Neural cell (in vitro differentiated cells): ENCODE data around the gene ITPK1.

Source experiments
- MXI1 ChIP-seq: fragments of 450-650 bp; conservative IDR thresholded peaks from 2 replicates; pipeline ENCODE4 v1.6.1; 2014; ENCODE audit warnings: antibody characterized with exemption, mild to moderate bottlenecking; ENCODE audit not compliant: poor library complexity, severe bottlenecking
- RAD21 ChIP-seq: fragments of 450-650 bp; conservative IDR thresholded peaks from 2 replicates; pipeline ENCODE4 v1.6.1; 2014; ENCODE audit warnings: antibody characterized with exemption, mild to moderate bottlenecking, moderate library complexity
- SMC3 ChIP-seq: fragments of 450-650 bp; conservative IDR thresholded peaks from 2 replicates; pipeline ENCODE4 v1.6.1; 2014; ENCODE audit warnings: antibody characterized with exemption, mild to moderate bottlenecking, moderate library complexity; ENCODE audit not compliant: poor library complexity
- TF ChIP-seq, protein P1 (sequence below): fragments of 450-650 bp; IDR thresholded peaks from 2 replicates; pipeline ENCODE4 v1.5.1; 2014; ENCODE audit warnings: antibody characterized with exemption, mild to moderate bottlenecking, moderate library complexity; ENCODE audit not compliant: poor library complexity, severe bottlenecking
- TF ChIP-seq, protein P2 (sequence below): IDR thresholded peaks from 2 replicates; pipeline ENCODE4 v1.6.1; 2012; ENCODE audit warnings: borderline replicate concordance

DNA sequence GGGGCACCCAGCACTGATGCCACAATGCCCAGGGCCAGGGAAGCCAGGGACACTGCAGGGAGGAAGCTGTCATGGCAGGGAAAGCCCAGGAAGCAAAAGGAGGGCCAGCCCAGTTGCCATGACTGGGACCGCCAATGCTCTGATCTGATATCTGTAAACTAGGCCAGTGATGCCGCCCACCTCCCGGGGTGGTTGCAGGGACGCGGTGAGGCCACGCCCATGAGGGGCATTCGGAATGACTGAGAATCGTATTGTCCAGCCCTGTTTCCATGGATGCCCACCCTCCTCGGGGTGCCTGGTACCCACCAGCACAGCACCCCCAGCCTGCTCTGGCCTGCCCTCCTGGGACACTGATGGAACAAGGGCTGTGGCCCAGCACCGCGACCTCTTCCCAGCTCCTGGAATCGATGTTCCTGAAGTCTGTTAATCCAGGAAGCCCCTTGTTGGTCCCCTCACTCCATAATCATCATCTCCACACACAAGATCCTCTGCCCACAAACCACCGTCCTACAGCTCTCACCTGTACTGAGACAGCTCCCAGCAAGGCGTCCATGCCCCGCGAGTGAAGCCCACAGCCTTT, 144.0 kb downstream of the ITPK1 start:
- TF ChIP-seq, protein P1, sequence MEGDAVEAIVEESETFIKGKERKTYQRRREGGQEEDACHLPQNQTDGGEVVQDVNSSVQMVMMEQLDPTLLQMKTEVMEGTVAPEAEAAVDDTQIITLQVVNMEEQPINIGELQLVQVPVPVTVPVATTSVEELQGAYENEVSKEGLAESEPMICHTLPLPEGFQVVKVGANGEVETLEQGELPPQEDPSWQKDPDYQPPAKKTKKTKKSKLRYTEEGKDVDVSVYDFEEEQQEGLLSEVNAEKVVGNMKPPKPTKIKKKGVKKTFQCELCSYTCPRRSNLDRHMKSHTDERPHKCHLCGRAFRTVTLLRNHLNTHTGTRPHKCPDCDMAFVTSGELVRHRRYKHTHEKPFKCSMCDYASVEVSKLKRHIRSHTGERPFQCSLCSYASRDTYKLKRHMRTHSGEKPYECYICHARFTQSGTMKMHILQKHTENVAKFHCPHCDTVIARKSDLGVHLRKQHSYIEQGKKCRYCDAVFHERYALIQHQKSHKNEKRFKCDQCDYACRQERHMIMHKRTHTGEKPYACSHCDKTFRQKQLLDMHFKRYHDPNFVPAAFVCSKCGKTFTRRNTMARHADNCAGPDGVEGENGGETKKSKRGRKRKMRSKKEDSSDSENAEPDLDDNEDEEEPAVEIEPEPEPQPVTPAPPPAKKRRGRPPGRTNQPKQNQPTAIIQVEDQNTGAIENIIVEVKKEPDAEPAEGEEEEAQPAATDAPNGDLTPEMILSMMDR = no peak
- no peak for TF ChIP-seq MXI1
- TF ChIP-seq RAD21 = no peak
- TF ChIP-seq, protein P2, sequence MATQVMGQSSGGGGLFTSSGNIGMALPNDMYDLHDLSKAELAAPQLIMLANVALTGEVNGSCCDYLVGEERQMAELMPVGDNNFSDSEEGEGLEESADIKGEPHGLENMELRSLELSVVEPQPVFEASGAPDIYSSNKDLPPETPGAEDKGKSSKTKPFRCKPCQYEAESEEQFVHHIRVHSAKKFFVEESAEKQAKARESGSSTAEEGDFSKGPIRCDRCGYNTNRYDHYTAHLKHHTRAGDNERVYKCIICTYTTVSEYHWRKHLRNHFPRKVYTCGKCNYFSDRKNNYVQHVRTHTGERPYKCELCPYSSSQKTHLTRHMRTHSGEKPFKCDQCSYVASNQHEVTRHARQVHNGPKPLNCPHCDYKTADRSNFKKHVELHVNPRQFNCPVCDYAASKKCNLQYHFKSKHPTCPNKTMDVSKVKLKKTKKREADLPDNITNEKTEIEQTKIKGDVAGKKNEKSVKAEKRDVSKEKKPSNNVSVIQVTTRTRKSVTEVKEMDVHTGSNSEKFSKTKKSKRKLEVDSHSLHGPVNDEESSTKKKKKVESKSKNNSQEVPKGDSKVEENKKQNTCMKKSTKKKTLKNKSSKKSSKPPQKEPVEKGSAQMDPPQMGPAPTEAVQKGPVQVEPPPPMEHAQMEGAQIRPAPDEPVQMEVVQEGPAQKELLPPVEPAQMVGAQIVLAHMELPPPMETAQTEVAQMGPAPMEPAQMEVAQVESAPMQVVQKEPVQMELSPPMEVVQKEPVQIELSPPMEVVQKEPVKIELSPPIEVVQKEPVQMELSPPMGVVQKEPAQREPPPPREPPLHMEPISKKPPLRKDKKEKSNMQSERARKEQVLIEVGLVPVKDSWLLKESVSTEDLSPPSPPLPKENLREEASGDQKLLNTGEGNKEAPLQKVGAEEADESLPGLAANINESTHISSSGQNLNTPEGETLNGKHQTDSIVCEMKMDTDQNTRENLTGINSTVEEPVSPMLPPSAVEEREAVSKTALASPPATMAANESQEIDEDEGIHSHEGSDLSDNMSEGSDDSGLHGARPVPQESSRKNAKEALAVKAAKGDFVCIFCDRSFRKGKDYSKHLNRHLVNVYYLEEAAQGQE = no peak
- TF ChIP-seq SMC3 = no peak
